ENCODE data around the gene RASAL3. TPM values are rescaled to one million over a fixed set of nuclear protein-coding genes. Genes with fewer than 3 reads are reported as not detected.

The RASAL3 gene
- total and polyA plus RNA-seq, 2 of the 8 experiments (the other 6 are each of a cell fraction or from before 2014, with no cell fraction given) = 0.19 to 0.63 TPM

- TF ChIP-seq MAFK (IDR thresholded peaks at IDR 0.05; ENCODE audit: low read depth, low read length) (no peak), RAD21 (IDR thresholded peaks at IDR 0.05 in 1 of 2, conservative IDR thresholded peaks at IDR 0.05 in 1 of 2; ENCODE audit: low read depth in 2 of 2, low read length in 2 of 2) (no peak), EP300 (IDR thresholded peaks at IDR 0.05; ENCODE audit: borderline replicate concordance in 1 of 2, low read depth in 2 of 2, low read length in 2 of 2) (no peak), SP2 (IDR thresholded peaks at IDR 0.05; ENCODE audit: low read length) (no peak), TAF7 (optimal IDR thresholded peaks at IDR 0.05; ENCODE audit: borderline replicate concordance, low read depth, low read length) (no peak), TBP (IDR thresholded peaks at IDR 0.05; ENCODE audit: low read depth, low read length) (no peak)
- Histone ChIP-seq H2AK5ac (ENCODE audit: low read depth, low read length) (no peak overlapping the region), H3K9ac (replicated peaks in 1 of 4; ENCODE audit: extremely low read depth in 1 of 4, low read depth in 3 of 4, low read length in 3 of 4) (no peak overlapping the region), H3K23ac (ENCODE audit: insufficient read length) (no peak overlapping the region), H3K27me3 (replicated peaks in 1 of 4; ENCODE audit: control insufficient read depth in 3 of 4, extremely low read depth in 1 of 4, insufficient read depth in 3 of 4, low read length in 3 of 4) (no peaks in the 10 kb centered on the region), H3K4me3 (ENCODE audit: extremely low read depth in 1 of 4, insufficient read depth in 2 of 4, low read depth in 3 of 4, low read length in 4 of 4) (no peak overlapping the region), H3K79me2 (ENCODE audit: control insufficient read depth in 1 of 2, insufficient read depth in 2 of 2, low read length in 2 of 2) (no peaks in the 10 kb centered on the region), H4K91ac (replicated peaks; ENCODE audit: insufficient read length, low read length) (no peak overlapping the region), H2BK5ac (ENCODE audit: low read depth, low read length) (no peak overlapping the region), H3K4ac (replicated peaks; ENCODE audit: insufficient read length, low read depth, low read length) (no peak overlapping the region), H2BK120ac (replicated peaks; ENCODE audit: low read depth, low read length) (no peak overlapping the region), H3K9me3 (ENCODE audit: insufficient read depth in 2 of 2, low read depth in 1 of 2, low read length in 1 of 2) (no peaks in the 10 kb centered on the region), H3K4me1 (replicated peaks in 1 of 4; ENCODE audit: control insufficient read depth in 3 of 4, insufficient read depth in 4 of 4, low read length in 3 of 4) (peaks cover 0 to 5% (median 3%) of the 10 kb centered on the region in 4 experiments; a peak in 6 of 7 replicates), H2BK12ac (ENCODE audit: low read depth, low read length) (no peak overlapping the region), H2BK15ac (ENCODE audit: low read length) (no peak overlapping the region), H3K4me2 (ENCODE audit: insufficient read depth in 1 of 2, low read depth in 2 of 2, low read length in 2 of 2) (no peak overlapping the region), H3K56ac (replicated peaks; ENCODE audit: insufficient read length, low read depth, low read length) (no peak overlapping the region), H4K5ac (ENCODE audit: insufficient read length, low read depth, low read length) (no peak overlapping the region), H4K8ac (ENCODE audit: extremely low read depth, insufficient read depth, low read length) (no peak overlapping the region; the same call in 1 of the 2 replicates), H2AFZ (ENCODE audit: low read length) (no peak overlapping the region), H3K79me1 (ENCODE audit: low read depth, low read length) (no peaks in the 10 kb centered on the region), H3K27ac (ENCODE audit: low read depth, low read length) (no peak overlapping the region), H3K23me2 (ENCODE audit: low read depth, low read length) (peaks cover 7% of the 10 kb centered on the region), H3K36me3 (ENCODE audit: control insufficient read depth in 2 of 4, insufficient read depth in 4 of 4, low read length in 3 of 4) (no peaks in the 10 kb centered on the region), H2BK20ac (ENCODE audit: low read length) (no peak overlapping the region), H4K20me1 (replicated peaks in 1 of 2; ENCODE audit: control insufficient read depth in 1 of 2, insufficient read depth in 2 of 2, low read length in 2 of 2) (no peaks in the 10 kb centered on the region), H3K18ac (ENCODE audit: extremely low read depth, low read length) (no peak overlapping the region), H3K14ac (ENCODE audit: insufficient read length) (no peak overlapping the region)
- ChIA-PET POLR2A (ENCODE audit: partially characterized antibody) (interaction anchor here (2.6 to 5.3 kb wide), 3 partner anchors 11 to 18 kb away, joined by 8 to 58 read pairs (median 15); partner anchors contain the start of gene AKAP8L), CTCF (ENCODE audit: partially characterized antibody) (interaction anchor here (0.9 to 7.5 kb wide), 4 partner anchors 11 to 140 kb away, joined by 3 to 48 read pairs (median 6); partner anchors contain the start of gene AKAP8L)
- WGBS, 2 experiments (ENCODE audit: extremely low coverage in 1 of 2, insufficient coverage in 1 of 2, insufficient read length in 1 of 2, insufficient replicate concordance in 2 of 2, low coverage in 1 of 2, low lambda C conversion rate in 2 of 2, missing lambda C conversion rate in 1 of 2) = 87% methylated on average over 10 of the region's 10 CpGs; no CpG with 5 or more reads in 1 of the 2 experiments
- DNase-seq (ENCODE audit: low read depth in 1 of 2, low spot score in 2 of 2) (no peak), FAIRE-seq (no peak)
These were observed 26.8 kb downstream of the RASAL3 start for GRCh38 chr19:15437355-15438123.

All from H1 (cell line).